GM23248 (cell line): Measurements from ENCODE around the gene TBC1D10B.

Experiments
- EZH2 ChIP-seq: fragments of 200-600 bp; sonication (generic); IDR thresholded peaks from 2 replicates; pipeline ENCODE4 v1.6.1; 2018; ENCODE audit warnings: antibody characterized with exemption, mild to moderate bottlenecking; ENCODE audit not compliant: insufficient read depth, poor library complexity, severe bottlenecking
- EZH2phosphoT487 ChIP-seq: fragments of 200-600 bp; sonication (generic); IDR thresholded peaks from 2 replicates; pipeline ENCODE4 v1.6.1; 2018; ENCODE audit warnings: antibody characterized with exemption, moderate library complexity, mild to moderate bottlenecking, low read depth; ENCODE audit not compliant: insufficient read depth

DNA sequence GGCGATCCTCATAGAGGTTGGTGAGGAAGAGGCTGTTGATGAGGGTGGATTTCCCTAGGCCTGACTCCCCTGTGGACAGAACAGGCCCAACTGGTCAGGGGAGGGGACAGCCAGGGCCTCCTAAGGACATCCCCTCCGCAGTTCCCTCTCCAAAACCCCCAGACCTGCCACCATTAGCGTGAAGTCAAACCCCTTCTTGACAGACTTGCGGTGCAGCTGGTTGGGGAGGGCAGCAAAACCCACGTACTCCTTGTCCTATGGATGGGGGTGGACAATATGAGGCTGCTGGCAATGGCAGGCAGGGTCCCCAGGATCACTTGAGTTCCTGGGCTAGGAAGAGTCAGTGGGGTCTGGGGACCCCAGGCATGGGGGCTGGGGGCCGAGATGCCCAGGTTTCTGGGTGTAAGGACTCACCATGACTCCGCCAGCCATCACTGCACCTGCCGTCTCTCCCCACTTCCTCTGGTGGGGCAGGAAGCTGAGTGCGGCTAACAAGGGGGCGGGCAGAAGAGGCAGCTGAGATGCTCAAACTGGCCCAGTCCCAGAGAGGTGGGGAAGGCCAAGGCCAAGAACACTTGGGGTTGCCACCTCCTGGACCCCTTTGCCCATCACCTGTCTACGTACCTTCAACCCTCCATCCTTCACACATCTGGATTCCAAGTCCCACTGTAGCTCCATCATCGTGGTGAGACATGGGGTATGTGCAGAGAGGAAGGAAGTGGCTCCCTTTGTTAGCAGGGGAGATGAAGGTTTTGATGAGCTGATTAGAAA lies 12.0 kb upstream of the TBC1D10B start, which contains the start of gene SEPTIN1:
- TF ChIP-seq EZH2, result no peak
- TF ChIP-seq EZH2phosphoT487, result no peak
